NCI-H1436 (cell line): ENCODE measurements around the gene WDR74.
"Not testable (repeated sequence)": the region's sequence is repeated elsewhere in the genome, so short reads cannot be mapped to it uniquely, and the experiment has no call there.

Experiments used
- DNase-seq: peaks from one replicate; lab custom pipeline; 2025; lab: John Stamatoyannopoulos, UW

Gene WDR74

DNA sequence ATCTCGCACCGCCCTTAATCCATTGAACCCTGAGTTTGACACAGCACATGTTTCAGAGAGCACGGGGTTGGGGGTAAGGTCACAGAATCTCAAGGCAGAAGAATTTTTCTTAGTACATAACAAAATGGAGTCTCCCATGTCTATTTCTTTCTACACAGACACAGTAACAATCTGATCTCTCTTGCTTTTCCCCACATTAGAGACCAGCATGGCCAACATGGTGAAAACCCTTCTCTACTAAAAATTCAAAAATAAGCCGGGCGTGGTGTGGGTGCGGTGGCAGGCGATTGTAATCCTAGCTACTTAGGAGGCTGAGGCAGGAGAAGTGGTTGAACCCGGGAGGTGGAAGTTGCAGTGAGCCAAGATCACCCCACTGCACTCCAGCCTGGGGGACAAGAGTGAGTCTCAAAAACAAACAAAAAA lies 19.9 kb upstream of the WDR74 start:
- DNase-seq: not testable (repeated sequence)

GRCh38 chr11:62858201-62858600 lies 18.8 kb upstream of the WDR74 start:
- no peak for DNase-seq

DNA sequence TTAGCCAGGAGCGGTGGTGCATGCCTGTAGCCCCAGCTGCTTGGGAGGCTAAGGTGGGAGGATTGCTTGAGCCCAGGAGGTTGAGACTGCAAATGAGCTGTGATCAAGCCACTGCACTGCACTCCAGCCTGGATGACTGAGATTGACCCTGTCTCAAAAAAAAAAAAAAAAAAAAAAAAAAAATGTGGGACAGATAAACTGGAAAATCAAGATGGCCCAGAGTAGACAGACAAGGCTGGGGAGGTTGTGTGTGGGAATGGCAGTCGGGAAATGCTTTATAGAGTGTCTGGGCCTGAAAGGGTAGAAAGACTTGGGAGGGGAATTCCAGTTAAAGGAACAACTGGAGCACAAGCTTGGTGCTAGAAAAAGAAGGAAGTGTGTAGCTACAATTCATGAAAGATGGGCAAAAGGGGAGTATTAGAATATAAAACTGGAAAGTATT lies 18.2 kb upstream of the WDR74 start:
- DNase-seq: no peak

- no peak for DNase-seq
Observed at GRCh38 chr11:62856333-62856895, 17.0 kb upstream of the WDR74 start.

DNA sequence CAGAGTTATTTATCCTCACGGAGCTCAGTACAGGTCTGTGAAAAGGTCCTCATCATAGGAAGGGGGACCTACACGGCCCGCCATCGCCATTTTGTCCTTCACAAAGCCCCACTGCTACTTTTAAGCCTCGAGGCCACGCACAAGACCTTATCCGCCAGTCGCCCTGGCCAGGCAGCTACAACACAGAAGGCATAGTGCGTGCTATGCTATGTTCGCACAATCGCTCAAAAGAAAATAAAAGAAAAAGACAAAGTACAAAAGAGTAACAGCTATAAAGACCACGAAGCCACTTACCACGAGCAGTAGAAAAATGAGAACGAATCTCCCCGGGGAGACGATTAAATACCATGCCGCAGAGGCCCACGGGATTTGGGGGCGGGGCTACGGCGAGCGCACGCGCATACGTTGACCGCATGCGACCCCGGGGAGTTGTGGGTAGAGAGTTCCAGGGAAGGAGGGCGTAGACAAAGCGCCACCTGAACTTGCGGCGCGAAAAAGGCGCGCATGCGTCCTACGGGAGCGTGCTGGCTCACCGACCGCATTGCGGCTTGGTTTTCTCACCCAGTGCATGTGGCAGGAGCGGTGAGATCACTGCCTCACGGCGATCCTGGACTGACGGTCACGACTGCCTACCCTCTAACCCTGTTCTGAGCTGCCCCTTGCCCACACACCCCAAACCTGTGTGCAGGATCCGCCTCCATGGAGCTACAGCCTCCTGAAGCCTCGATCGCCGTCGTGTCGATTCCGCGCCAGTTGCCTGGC lies 16.4 kb upstream of the WDR74 start:
- peak; percentile 98 for DNase-seq

DNA sequence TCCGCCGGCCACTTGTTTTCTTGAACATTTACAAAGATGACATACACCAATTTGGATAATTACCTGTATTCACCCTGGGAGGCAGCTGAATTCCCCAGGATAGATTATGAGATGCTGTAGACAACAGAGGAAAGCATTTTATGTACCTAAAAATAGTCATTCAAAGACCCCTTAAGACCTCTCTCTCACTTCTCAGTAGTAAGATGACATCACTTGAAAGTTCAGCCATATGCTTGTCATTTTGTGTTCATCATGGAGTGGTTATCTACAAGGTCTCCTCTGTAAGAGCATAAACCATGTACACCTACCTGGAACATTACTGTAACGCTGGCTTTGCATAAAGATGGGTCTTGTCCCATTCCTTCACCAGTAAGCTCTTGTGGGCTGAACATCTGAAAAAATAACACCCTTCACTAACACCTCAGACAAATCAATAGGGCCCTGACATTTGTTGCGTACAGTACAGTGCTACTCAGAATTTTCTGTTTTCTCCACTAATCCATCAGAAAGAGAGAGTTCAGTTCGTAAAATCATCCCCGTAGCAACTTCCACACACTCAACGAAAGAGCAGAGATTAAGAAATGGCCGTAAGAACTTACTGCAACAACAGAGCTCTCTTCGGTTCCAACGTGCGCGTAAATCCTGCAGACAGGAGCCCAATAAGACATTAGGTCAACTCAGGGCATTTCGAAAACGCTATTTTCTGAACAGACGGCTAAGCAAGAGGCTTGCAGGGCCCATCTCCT lies 15.6 kb upstream of the WDR74 start:
- DNase-seq: no peak

DNA sequence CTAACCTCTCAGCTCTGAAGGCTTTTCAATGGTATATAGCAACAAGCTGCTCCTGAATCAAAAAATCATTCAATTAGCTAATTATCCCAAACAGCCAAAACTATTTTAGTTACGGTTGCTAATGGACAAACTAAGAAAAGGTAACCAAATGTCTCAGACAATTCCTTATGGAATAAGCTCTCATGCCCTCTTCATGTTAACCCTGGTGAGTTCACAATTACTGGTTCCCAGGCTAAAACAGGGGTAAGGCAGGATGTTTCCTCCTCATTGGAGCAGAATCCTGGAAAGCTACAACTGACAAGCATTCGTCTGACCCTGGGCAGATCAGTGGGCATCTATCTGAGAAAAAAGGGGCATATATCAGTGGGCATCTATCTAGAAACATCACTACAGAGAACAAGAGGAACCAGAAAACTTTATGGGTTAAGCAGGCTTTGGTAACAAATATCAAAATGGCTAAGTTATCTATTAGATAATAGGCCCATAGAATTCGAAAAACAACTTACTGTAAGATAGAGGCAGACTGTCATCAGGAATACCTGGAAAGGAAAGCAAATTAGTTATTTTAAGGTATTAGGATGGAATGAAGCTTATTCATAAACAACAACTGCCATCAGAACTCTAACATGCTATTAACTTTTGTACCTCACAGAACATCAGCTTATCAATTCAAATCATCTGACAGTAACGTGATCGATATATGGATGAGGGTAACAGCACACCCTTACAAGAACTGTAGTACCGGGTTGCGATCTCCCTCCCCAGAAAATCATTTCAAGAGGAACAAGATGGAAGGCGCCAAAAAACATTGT lies 14.8 kb upstream of the WDR74 start:
- no peak for DNase-seq

- no peak for DNase-seq
Observed at GRCh38 chr11:62853279-62853965, 14.0 kb upstream of the WDR74 start.

DNA sequence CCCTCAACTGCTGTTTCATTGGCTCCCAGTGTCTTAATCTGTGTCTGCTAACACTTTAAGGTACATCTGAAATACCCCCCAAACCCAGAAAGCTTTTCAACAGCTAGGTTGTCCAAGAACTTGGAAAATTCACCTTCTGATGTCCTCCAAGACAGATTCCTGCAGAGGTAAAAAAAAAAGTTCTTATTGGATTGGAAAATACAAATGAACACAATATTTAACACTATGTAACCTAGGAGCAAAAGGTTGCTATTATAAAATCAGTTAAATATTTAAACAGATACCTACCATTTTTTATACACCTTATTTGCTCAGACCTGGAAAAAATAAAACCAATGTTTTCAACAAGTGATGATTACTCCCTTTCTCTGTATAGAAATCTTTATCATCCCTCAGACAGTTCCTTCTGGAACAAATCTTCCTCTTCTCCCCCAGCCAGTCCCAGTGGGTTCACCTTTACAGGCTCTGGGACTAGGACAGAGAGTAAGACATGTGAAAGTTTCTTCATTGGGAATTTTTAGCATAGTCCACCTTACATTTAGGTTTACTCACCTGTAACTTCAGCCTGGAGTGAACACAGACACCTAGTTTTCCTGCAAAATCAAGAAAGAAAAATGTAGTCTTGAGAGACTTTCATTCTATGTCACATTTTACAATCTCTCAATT lies 13.3 kb upstream of the WDR74 start:
- no peak for DNase-seq

- DNase-seq: no peak
Observed at GRCh38 chr11:62851807-62852522, 12.6 kb upstream of the WDR74 start.

DNA sequence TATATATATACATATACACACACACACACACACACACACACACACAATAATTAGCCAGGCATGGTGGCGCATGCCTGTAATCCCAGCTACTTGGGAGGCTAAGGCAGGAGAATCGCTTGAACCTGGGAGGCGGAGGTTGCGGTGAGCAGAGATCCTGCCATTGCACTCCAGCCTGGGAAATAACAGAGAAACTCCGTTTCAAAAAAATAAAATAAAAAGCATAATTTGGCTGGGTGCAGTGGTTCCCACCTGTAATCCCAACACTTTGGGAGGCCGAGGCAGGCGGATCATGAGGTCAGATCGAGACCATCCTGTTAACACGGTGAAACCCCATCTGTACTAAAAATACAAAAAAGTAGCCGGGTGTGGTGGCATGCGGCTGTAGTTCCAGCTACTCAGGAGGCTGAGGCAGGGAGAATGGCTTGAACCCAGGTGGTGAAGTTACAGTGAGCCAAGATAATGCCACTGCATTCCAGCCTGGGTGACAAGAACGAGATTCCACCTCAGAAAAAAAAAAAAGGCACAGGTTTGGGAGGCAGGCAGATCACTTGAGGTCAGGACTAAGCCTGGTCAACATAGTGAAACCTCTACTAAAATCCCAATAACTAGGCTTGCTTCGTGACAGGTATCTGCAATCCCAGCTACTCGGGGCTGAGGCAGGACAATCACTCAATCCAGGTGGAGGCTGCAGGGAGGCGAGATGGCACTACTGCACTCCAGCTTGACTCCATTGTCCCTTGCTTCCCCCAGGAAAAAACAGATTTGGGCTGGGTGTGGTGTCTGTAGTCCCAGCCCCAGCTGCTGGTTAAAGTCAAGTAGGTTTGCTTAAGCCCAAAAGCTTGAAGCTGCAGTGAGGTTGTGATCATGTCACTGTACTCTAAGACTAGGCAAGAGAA lies 11.8 kb upstream of the WDR74 start:
- no peak for DNase-seq

- no peak for DNase-seq
Observed at GRCh38 chr11:62847767-62848314, 8.5 kb upstream of the WDR74 start.

DNA sequence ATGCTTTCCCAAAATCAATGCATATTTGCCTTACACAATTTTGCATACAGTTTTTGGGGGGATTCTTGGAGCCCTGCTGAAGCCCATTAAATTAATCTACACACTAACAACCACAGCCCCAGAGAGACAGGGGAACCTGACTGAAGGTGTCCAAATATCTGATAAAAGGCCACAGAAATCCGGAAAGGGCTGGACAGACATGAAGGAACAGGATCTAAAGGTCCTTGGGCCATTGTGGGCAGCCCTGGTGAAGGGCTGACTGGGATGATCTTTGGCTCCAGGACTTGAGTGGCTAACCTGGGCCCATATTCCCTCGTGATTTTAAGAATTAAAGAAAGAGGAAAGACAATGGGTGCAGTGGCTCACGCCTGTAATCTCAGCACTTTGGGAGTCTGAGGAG lies 6.8 kb upstream of the WDR74 start:
- DNase-seq: no peak

DNA sequence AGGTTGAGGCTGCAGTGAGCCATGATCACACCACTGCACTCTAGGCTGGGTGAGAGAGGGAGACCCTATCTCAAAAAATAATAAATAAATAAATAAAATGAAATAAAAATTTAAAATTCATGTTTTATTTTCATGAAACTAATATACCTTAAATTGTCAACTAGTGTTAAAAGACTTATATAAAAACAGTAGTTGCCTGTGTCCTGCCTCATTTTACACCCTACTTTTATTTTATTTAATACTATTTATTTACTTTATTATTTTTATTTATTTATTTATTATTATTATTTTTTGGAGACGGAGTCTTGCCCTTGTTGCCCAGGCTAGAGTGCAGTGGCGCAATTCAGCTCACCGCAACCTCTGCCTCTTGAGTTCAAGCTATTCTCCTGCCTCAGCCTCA lies 4.8 kb upstream of the WDR74 start:
- DNase-seq: no peak

DNA sequence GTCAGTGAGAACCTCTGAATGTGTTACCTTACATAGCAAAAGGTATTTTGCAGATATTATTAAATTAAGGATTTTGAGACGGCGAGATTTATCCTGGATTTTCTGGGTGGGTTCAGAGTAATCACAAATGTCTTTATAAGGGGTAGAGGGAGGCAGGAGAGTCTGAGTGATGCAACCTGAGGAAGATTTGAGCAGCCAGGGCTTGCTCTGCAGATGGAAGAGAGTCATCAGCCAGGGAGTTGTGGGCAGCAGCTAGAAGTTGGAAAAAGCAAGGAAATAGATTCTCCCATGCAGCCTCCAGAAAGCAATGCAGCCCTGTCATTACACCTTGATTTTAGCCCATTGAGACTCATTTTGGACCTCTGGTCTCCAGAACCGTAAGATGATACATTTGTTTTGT lies 4.1 kb upstream of the WDR74 start:
- DNase-seq: no peak

- not testable (repeated sequence) for DNase-seq
Observed at GRCh38 chr11:62842891-62843290, 3.5 kb upstream of the WDR74 start.

DNA sequence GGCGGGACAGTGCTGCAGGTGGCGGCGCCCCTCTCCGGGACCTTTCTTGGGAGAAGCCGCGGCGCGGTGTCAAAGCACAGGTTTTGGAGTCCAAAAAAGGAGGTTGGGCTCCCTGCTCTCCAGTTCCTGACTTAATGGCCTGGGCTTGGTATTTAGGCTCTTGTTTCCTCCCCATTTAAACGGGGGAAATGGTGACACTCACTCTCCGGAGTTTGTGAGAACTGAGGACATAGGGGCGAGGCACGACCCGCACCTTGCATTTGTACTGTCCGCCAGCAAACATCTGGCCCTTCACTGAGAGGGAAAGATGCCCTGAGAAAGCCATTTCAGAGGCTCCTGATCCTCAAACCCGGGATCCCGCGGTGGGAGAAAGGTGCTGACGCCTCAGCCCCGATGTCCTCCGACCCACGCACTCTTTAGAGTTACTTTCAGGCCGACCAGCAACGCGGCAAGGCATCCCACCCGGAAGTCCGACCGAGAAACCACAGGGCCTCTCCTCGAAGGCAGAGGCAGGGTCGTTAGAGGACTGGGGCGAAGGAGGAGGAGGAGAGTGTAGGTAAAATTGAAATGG lies 2.9 kb upstream of the WDR74 start:
- DNase-seq: no peak

- DNase-seq: peak; percentile 90
Observed at GRCh38 chr11:62841361-62842170, 2.2 kb upstream of the WDR74 start.
